ENCODE results near the gene RIMS4. TPM values are rescaled to one million over a fixed set of nuclear protein-coding genes. Genes with fewer than 3 reads are reported as not detected.

The RIMS4 gene
- total and polyA plus RNA-seq, 9 of the 15 experiments (the other 6 are each of a cell fraction or from before 2014, with no cell fraction given) = 0.04 TPM; not detected in 8

- no peak overlapping the region for H3K27ac ChIP-seq (ENCODE audit: extremely low read depth, low read depth, low read length)
Measured at GRCh38 chr20:44796311-44796710, 14.0 kb downstream of the RIMS4 start.

More at GRCh38 chr20:44796311-44796710, 14.0 kb downstream of the RIMS4 start:
- H2AFZ ChIP-seq (ENCODE audit: low read depth, low read length) = no peak overlapping the region
- no peaks in the 10 kb centered on the region for H3K79me2 ChIP-seq (ENCODE audit: control insufficient read depth, insufficient read depth, low read length)
- intact Hi-C loops (cut with micrococcal nuclease) (no loop called here), in situ Hi-C loops (cut with MboI) (no loop called here)
- H3K9me1 ChIP-seq (ENCODE audit: control insufficient read depth, insufficient read depth, low read length) = no peaks in the 10 kb centered on the region
- no peak for DNase-seq (ENCODE audit: extremely low read depth in 1 of 4, low spot score in 3 of 4)
- H3K9ac ChIP-seq (ENCODE audit: insufficient read depth in 1 of 2, low read depth in 2 of 2, low read length in 2 of 2) = no peak overlapping the region
- no peaks in the 10 kb centered on the region; the same call in 1 of the 2 replicates for H4K20me1 ChIP-seq (replicated peaks; ENCODE audit: control insufficient read depth, insufficient read depth, low read length)
- no peak overlapping the region for H3K4me3 ChIP-seq
- BruUV-seq (replicated peaks) = no TSS peak
- H3K36me3 ChIP-seq (ENCODE audit: control insufficient read depth, insufficient read depth, low read length) = no peaks in the 10 kb centered on the region
- no peak for TF ChIP-seq ZNF224 (CRISPR knock-in tag; IDR thresholded peaks at IDR 0.05)
- no peak for TF ChIP-seq DNMT1 (IDR thresholded peaks at IDR 0.05)
- no peak for TF ChIP-seq RBFOX2 (IDR thresholded peaks at IDR 0.05; ENCODE audit: low read depth, low read length)
- TF ChIP-seq POLR3G (IDR thresholded peaks at IDR 0.05; ENCODE audit: extremely low read depth, insufficient read length, insufficient replicate concordance) = no peak
- TF ChIP-seq JUN (IDR thresholded peaks at IDR 0.05; ENCODE audit: borderline replicate concordance, low read depth, low read length) = no peak
- TF ChIP-seq JUN (CRISPR knock-in tag; IDR thresholded peaks at IDR 0.05; ENCODE audit: borderline replicate concordance) = no peak
- no peak for TF ChIP-seq LCOR (CRISPR knock-in tag; IDR thresholded peaks at IDR 0.05)
- no peak for TF ChIP-seq ZNF274 (IDR thresholded peaks at IDR 0.05; ENCODE audit: borderline replicate concordance, low read depth, low read length)
- TF ChIP-seq GMEB1 (CRISPR knock-in tag; IDR thresholded peaks at IDR 0.05) = no peak
- TF ChIP-seq SMARCE1 (IDR thresholded peaks at IDR 0.05) = no peak
- H3K4me1 ChIP-seq (replicated peaks in 1 of 2; ENCODE audit: control insufficient read depth in 2 of 2, insufficient read depth in 2 of 2, low read length in 2 of 2) = no peaks in the 10 kb centered on the region
- ChIA-PET POLR2A (interaction anchor here (1.2 kb wide), 1 partner anchor 42 kb away, joined by 5 read pairs; no protein-coding TSS in a partner anchor), CTCF (ENCODE audit: low intra/inter-chr PET ratio) (interaction anchor here (0.6 kb wide), 1 partner anchor 71 kb away, joined by 3 read pairs; no protein-coding TSS in a partner anchor)
- no peak for FAIRE-seq
- H3K9me3 ChIP-seq (replicated peaks; ENCODE audit: control insufficient read depth, insufficient read depth, low read depth, low read length) = no peaks in the 10 kb centered on the region
- H3K4me2 ChIP-seq (ENCODE audit: insufficient read depth, low read length) = no peak overlapping the region
- peaks cover 12 to 33% of the 10 kb centered on the region in 2 experiments for H3K27me3 ChIP-seq (ENCODE audit: control insufficient read depth in 2 of 2, insufficient read depth in 2 of 2, low read length in 2 of 2)
- ATAC-seq = no peak
